ENCODE measurements around the gene CNTNAP2.

- TF ChIP-seq POLR2AphosphoS5 (IDR thresholded peaks at IDR 0.05; ENCODE audit: insufficient read depth in 1 of 2, low read depth in 1 of 2) (no peak), POLR2A (IDR thresholded peaks at IDR 0.05) (no peak)
- TF ChIP-seq, protein P1, sequence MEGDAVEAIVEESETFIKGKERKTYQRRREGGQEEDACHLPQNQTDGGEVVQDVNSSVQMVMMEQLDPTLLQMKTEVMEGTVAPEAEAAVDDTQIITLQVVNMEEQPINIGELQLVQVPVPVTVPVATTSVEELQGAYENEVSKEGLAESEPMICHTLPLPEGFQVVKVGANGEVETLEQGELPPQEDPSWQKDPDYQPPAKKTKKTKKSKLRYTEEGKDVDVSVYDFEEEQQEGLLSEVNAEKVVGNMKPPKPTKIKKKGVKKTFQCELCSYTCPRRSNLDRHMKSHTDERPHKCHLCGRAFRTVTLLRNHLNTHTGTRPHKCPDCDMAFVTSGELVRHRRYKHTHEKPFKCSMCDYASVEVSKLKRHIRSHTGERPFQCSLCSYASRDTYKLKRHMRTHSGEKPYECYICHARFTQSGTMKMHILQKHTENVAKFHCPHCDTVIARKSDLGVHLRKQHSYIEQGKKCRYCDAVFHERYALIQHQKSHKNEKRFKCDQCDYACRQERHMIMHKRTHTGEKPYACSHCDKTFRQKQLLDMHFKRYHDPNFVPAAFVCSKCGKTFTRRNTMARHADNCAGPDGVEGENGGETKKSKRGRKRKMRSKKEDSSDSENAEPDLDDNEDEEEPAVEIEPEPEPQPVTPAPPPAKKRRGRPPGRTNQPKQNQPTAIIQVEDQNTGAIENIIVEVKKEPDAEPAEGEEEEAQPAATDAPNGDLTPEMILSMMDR (IDR thresholded peaks at IDR 0.05) = no peak
Measured at GRCh38 chr7:148433521-148434180, 2317.1 kb downstream of the CNTNAP2 start.
